A549 (cell line): ENCODE data around the gene ABHD2.

Experiments
- CTCF ChIP-seq: fragments of >200 bp; sonication (Bioruptor Twin); formaldehyde crosslinking; IDR thresholded peaks from 3 replicates; pipeline ENCODE4 v1.5.1; 2016
- ELK1 ChIP-seq: fragments of 150-350 bp; IDR thresholded peaks from 2 replicates; pipeline ENCODE4 v1.6.1; 2014; ENCODE audit warnings: low read depth, mild to moderate bottlenecking, low read length
- EP300 ChIP-seq, 2 experiments: fragments of >200 bp; sonication (Bioruptor Twin); formaldehyde crosslinking; IDR thresholded peaks; 2 replicates in 1 of 2; 3 replicates in 1 of 2; pipeline ENCODE4 v1.6.1; 2016 to 2017
- KDM1A ChIP-seq: fragments of 200-600 bp; sonication (generic); IDR thresholded peaks from 2 replicates; pipeline ENCODE4 v1.6.1; 2016; ENCODE audit warnings: low read depth, mild to moderate bottlenecking
- MAFK ChIP-seq: fragments of 450-650 bp; IDR thresholded peaks from 2 replicates; pipeline ENCODE4 v1.6.1; 2014; ENCODE audit not compliant: partially characterized antibody
- MAX ChIP-seq: IDR thresholded peaks from 2 replicates; pipeline ENCODE4 v1.6.1; 2012
- RAD21 ChIP-seq, 2 experiments: fragments of >200 bp in 1 of 2; sonication (Bioruptor Twin) in 1 of 2; formaldehyde crosslinking in 1 of 2; IDR thresholded peaks in 1 of 2; conservative IDR thresholded peaks in 1 of 2; 2 replicates in 1 of 2; 3 replicates in 1 of 2; pipeline ENCODE4 v1.6.1; 2012 to 2018; ENCODE audit warnings: inconsistent platforms in 1 of 2
- RFX5 ChIP-seq: fragments of 450-650 bp; IDR thresholded peaks from 2 replicates; pipeline ENCODE4 v1.7.1; 2014; ENCODE audit warnings: antibody characterized with exemption, mild to moderate bottlenecking, moderate library complexity

GRCh38 chr15:89067751-89068150 lies 20.5 kb upstream of the ABHD2 start:
- TF ChIP-seq CTCF = no peak
- no peak for TF ChIP-seq EP300 (IDR thresholded peaks at IDR 0.05)
- no peak for TF ChIP-seq KDM1A
- no peak for TF ChIP-seq ELK1
- TF ChIP-seq MAX = no peak
- no peak for TF ChIP-seq RFX5
- no peak for TF ChIP-seq MAFK
- no peak for TF ChIP-seq RAD21 (conservative IDR thresholded peaks at IDR 0.05 in 1 of 2, IDR thresholded peaks at IDR 0.05 in 1 of 2)
